IMR-90 (cell line): Measurements from ENCODE around the gene GPR108. TPM values are rescaled to one million over a fixed set of nuclear protein-coding genes. Genes with fewer than 3 reads are reported as not detected.
A peak's percentile ranks its signal among the peaks of the same experiment; 100 is the strongest.

Source experiments
- ATAC-seq: fragments of 200-7000 bp; cut with Tn5 transposase; 2 replicates; pipeline ENCODE4 v1.9.1; 2020; ENCODE audit warnings: low read depth, mild to moderate bottlenecking, moderate library complexity
- BruUV-seq: library from RNA; stranded (reverse); fragments of 400-500 nt; replicated peaks from 2 replicates; lab custom pipeline; 2021; lab: Mats Ljungman, UMichigan
- CTCF ChIA-PET: fragments of 300-600 bp; formaldehyde crosslinking; extraction: SDS; loops from one replicate; lab custom pipeline; 2021; ENCODE audit warnings: antibody characterized with exemption; lab: Yijun Ruan, JAX
- POLR2A ChIA-PET: fragments of 300-600 bp; sonication (Branson Sonifier 250); formaldehyde crosslinking; loops from one replicate; lab custom pipeline; 2022; ENCODE audit warnings: antibody characterized with exemption; ENCODE audit not compliant: unreplicated experiment; lab: Charles Lee
- DNase-seq: peaks from one replicate; pipeline ENCODE4 v3.0.0; 2013
- H2AFZ ChIP-seq: replicated peaks from 2 replicates; pipeline ENCODE3; 2013; ENCODE audit warnings: low read length, mild to moderate bottlenecking; ENCODE audit not compliant: poor library complexity
- H2AK5ac ChIP-seq: 2 replicates; pipeline ENCODE4 v1.6.1; 2013; ENCODE audit warnings: low read depth, low read length, inconsistent platforms
- H2AK9ac ChIP-seq: replicated peaks from 2 replicates; pipeline ENCODE3; 2013; ENCODE audit warnings: mild to moderate bottlenecking, low read depth, low read length, moderate library complexity; ENCODE audit not compliant: poor library complexity
- H2BK120ac ChIP-seq: 2 replicates; pipeline ENCODE4 v1.6.1; 2013; ENCODE audit warnings: low read depth, low read length, inconsistent platforms
- H2BK15ac ChIP-seq: 3 replicates; pipeline ENCODE4 v1.6.1; 2013; ENCODE audit warnings: low read depth, low read length, inconsistent platforms
- H2BK20ac ChIP-seq: 2 replicates; pipeline ENCODE4 v1.6.1; 2013; ENCODE audit warnings: low read depth, mild to moderate bottlenecking, inconsistent platforms, low read length, moderate library complexity
- H2BK5ac ChIP-seq: 2 replicates; pipeline ENCODE4 v1.6.1; 2013; ENCODE audit warnings: mild to moderate bottlenecking, low read depth, low read length, inconsistent platforms; ENCODE audit not compliant: poor library complexity, severe bottlenecking
- H3K14ac ChIP-seq: replicated peaks from 2 replicates; pipeline ENCODE4 v1.6.1; 2013; ENCODE audit warnings: low read depth, low read length, inconsistent platforms
- H3K18ac ChIP-seq: 2 replicates; pipeline ENCODE4 v1.6.1; 2013; ENCODE audit warnings: low read depth, low read length, control low read depth
- H3K23ac ChIP-seq: 2 replicates; pipeline ENCODE4 v1.6.1; 2013; ENCODE audit warnings: low read depth, low read length, inconsistent platforms
- H3K27ac ChIP-seq: 2 replicates; pipeline ENCODE4 v1.5.1; 2013; ENCODE audit warnings: mild to moderate bottlenecking, control low read depth, low read length; ENCODE audit not compliant: insufficient read depth
- H3K27me3 ChIP-seq: 2 replicates; pipeline ENCODE4 v1.6.1; 2013; ENCODE audit warnings: low read length; ENCODE audit not compliant: control insufficient read depth, insufficient read depth
- H3K36me3 ChIP-seq: 2 replicates; pipeline ENCODE4 v1.6.1; 2013; ENCODE audit warnings: low read length, mixed read lengths; ENCODE audit not compliant: control insufficient read depth, insufficient read depth
- H3K4ac ChIP-seq: 2 replicates; pipeline ENCODE4 v1.6.1; 2013; ENCODE audit warnings: low read depth, low read length, inconsistent platforms
- H3K4me1 ChIP-seq: 2 replicates; pipeline ENCODE4 v1.6.1; 2013; ENCODE audit warnings: low read length, mixed read lengths; ENCODE audit not compliant: control insufficient read depth, insufficient read depth
- H3K4me2 ChIP-seq: 2 replicates; pipeline ENCODE4 v1.6.1; 2013; ENCODE audit warnings: low read depth, mild to moderate bottlenecking, control low read depth, low read length, moderate library complexity
- H3K4me3 ChIP-seq: 2 replicates; pipeline ENCODE4 v1.5.1; 2013; ENCODE audit warnings: low read depth, mild to moderate bottlenecking, control low read depth, low read length, moderate library complexity; ENCODE audit not compliant: insufficient read depth
- H3K56ac ChIP-seq: 2 replicates; pipeline ENCODE4 v1.6.1; 2013; ENCODE audit warnings: low read length, inconsistent platforms; ENCODE audit not compliant: insufficient read depth; ENCODE audit errors: extremely low read depth
- H3K79me1 ChIP-seq, 2 experiments: 2 replicates each; pipeline ENCODE4 v1.6.1; 2013; ENCODE audit warnings: low read length in 2 of 2, inconsistent platforms in 1 of 2, low read depth in 1 of 2
- H3K9ac ChIP-seq: 2 replicates; pipeline ENCODE4 v1.6.1; 2013; ENCODE audit warnings: low read depth, low read length, control low read depth
- H3K9me1 ChIP-seq: 2 replicates; pipeline ENCODE4 v1.6.1; 2013; ENCODE audit warnings: low read length, inconsistent platforms; ENCODE audit not compliant: insufficient read depth
- H3K9me3 ChIP-seq: 2 replicates; pipeline ENCODE4 v1.6.1; 2013; ENCODE audit warnings: low read length; ENCODE audit not compliant: control insufficient read depth, insufficient read depth
- H4K20me1 ChIP-seq: 2 replicates; pipeline ENCODE4 v1.6.1; 2013; ENCODE audit warnings: low read length, inconsistent platforms; ENCODE audit not compliant: insufficient read depth
- H4K5ac ChIP-seq: 2 replicates; pipeline ENCODE4 v1.6.1; 2013; ENCODE audit warnings: mild to moderate bottlenecking, low read depth, low read length, control low read depth
- H4K8ac ChIP-seq, 2 experiments: 2 replicates each; pipeline ENCODE4 v1.6.1; 2013; ENCODE audit warnings: low read depth in 2 of 2, low read length in 2 of 2, control low read depth in 1 of 2, inconsistent platforms in 1 of 2
- H4K91ac ChIP-seq: 2 replicates; pipeline ENCODE4 v1.6.1; 2013; ENCODE audit warnings: low read depth, low read length, inconsistent platforms; ENCODE audit not compliant: insufficient read depth
- CTCF ChIP-seq: conservative IDR thresholded peaks from 2 replicates; pipeline ENCODE4 v1.5.1; 2012; ENCODE audit warnings: mild to moderate bottlenecking, low read depth, low read length, improper control_type of control experiment
- RCOR1 ChIP-seq: IDR thresholded peaks from 2 replicates; pipeline ENCODE4 v1.6.1; 2012; ENCODE audit warnings: mild to moderate bottlenecking, low read length, improper control_type of control experiment; ENCODE audit not compliant: insufficient replicate concordance
- WGBS, 2 experiments: methylation state at CpG; one replicate each; pipeline versions ENCODE4 v1.1.5 to v1.1.7; 2013; ENCODE audit warnings: missing lambda C conversion rate in 2 of 2; ENCODE audit not compliant: insufficient read length in 1 of 2; ENCODE audit errors: extremely low coverage in 2 of 2; 5-methylcytosine and 5-hydroxymethylcytosine counted together
- dilution Hi-C: fragments of 300-500 bp; cut with HindIII; formaldehyde crosslinking; loops from one replicate; pipeline ENCODE4 v1.14.3; 2018; ENCODE audit warnings: low sequenced_read_pairs; ENCODE audit not compliant: unreplicated experiment
- in situ Hi-C: fragments of 300-500 bp; cut with MboI; formaldehyde crosslinking; loops from 3 replicates; pipeline ENCODE4 v1.14.3; 2019; ENCODE audit warnings: low sequenced_read_pairs, inconsistent platforms, mixed read lengths
- intact Hi-C: fragments of 100-400 bp; cut with micrococcal nuclease; formaldehyde crosslinking; loops from 2 replicates; pipeline ENCODE4 v1.10.0; 2022
- polyA plus RNA-seq, 3 experiments: library from polyadenylated mRNA; depleted of rRNA; stranded (reverse); fragments of >200 nt; gene quantifications; 2 replicates each; pipeline ENCODE4 v1.2.3, GENCODE V29; 2012; ENCODE audit warnings: low replicate concordance in 1 of 3
- total RNA-seq: library from RNA; depleted of rRNA; stranded (reverse); fragments of >200 nt; gene quantifications from 2 replicates; pipeline ENCODE4 v1.2.3, GENCODE V29; 2012

GPR108 gene
- total and polyA plus RNA-seq, 2 of the 4 experiments (the other 2 are of a cell fraction) = 28.0 to 38.9 TPM

GRCh38 chr19:6734096-6734696 lies 3.2 kb downstream of the GPR108 start:
- Histone ChIP-seq H4K20me1 (no peaks in the 10 kb centered on the region), H2BK120ac (no peak overlapping the region), H4K91ac (no peak overlapping the region), H2AFZ (no peak overlapping the region), H4K8ac (no peak overlapping the region), H2AK5ac (no peak overlapping the region), H3K27ac (no peak overlapping the region), H3K56ac (no peak overlapping the region), H3K4me3 (no peak overlapping the region), H3K4ac (no peak overlapping the region), H3K4me1 (peaks cover 13% of the 10 kb centered on the region), H2AK9ac (peak overlapping the region; percentile 72), H3K18ac (no peak overlapping the region), H3K14ac (no peak overlapping the region), H3K9me3 (no peaks in the 10 kb centered on the region), H2BK5ac (no peak overlapping the region), H3K79me1 (peaks cover 0 to 32% of the 10 kb centered on the region in 2 experiments; a peak in 3 of 4 replicates), H3K9me1 (peaks cover 7% of the 10 kb centered on the region; the same call in 1 of the 2 replicates), H3K23ac (no peak overlapping the region), H2BK15ac (no peak overlapping the region), H3K9ac (no peak overlapping the region), H2BK20ac (no peak overlapping the region), H3K27me3 (no peaks in the 10 kb centered on the region), H4K5ac (no peak overlapping the region), H3K4me2 (no peak overlapping the region), H3K36me3 (peaks cover 11% of the 10 kb centered on the region; the same call in 1 of the 2 replicates)
- WGBS, 2 experiments = 100% methylated on average over 2 of the region's 20 CpGs; no CpG with 5 or more reads in 1 of the 2 experiments
- no TSS peak for BruUV-seq
- ChIA-PET CTCF (no interaction called here), POLR2A (no interaction called here)
- TF ChIP-seq RCOR1 = no peak
- no peak for TF ChIP-seq CTCF
- intact Hi-C loops = loop anchor here (10.0 kb wide), 1 partner anchor 331 kb away; the partner anchor contains the start of gene ZNF557
- in situ Hi-C loops = loop anchor here (10.0 kb wide), 2 partner anchors 131 to 219 kb away; no protein-coding TSS in a partner anchor
- dilution Hi-C loops = no loop called here
- DNase-seq = no peak
- ATAC-seq = no peak
